Immature natural killer cell (primary cell): ENCODE measurements around the gene TNFRSF8. TPM values are rescaled to one million over a fixed set of nuclear protein-coding genes. Genes with fewer than 3 reads are reported as not detected.
A peak's percentile ranks its signal among the peaks of the same experiment; 100 is the strongest.

Experiments
- DNase-seq, 3 donors: peaks; one replicate each; pipeline ENCODE4 v3.0.0; 2022; ENCODE audit warnings: mixed read lengths in 1 of 3
- H3K27ac Mint-ChIP-seq, 6 donors: one replicate each; pipeline ENCODE4 v1.8.0; 2020; ENCODE audit warnings: mixed read lengths in 6 of 6, mild to moderate bottlenecking in 5 of 6, inconsistent platforms in 4 of 6, moderate library complexity in 3 of 6
- H3K27me3 Mint-ChIP-seq, 3 donors: one replicate each; pipeline ENCODE4 v1.8.0; 2020 to 2021; ENCODE audit warnings: low read depth in 3 of 3, mild to moderate bottlenecking in 3 of 3, mixed read lengths in 3 of 3, moderate library complexity in 3 of 3, inconsistent platforms in 1 of 3
- H3K36me3 Mint-ChIP-seq, 3 donors: one replicate each; pipeline ENCODE4 v1.8.0; 2020; ENCODE audit warnings: mixed read lengths in 3 of 3, inconsistent platforms in 2 of 3, mild to moderate bottlenecking in 2 of 3
- H3K4me1 Mint-ChIP-seq, 2 donors: one replicate each; pipeline ENCODE4 v1.8.0; 2020; ENCODE audit warnings: inconsistent platforms in 2 of 2, mild to moderate bottlenecking in 2 of 2, mixed read lengths in 2 of 2, moderate library complexity in 1 of 2
- H3K4me3 Mint-ChIP-seq, 5 donors: one replicate each; pipeline ENCODE4 v1.8.0; 2020; ENCODE audit warnings: mild to moderate bottlenecking in 5 of 5, mixed read lengths in 5 of 5, inconsistent platforms in 3 of 5, moderate library complexity in 3 of 5
- H3K9me3 Mint-ChIP-seq, 6 donors: one replicate each; pipeline ENCODE4 v1.8.0; 2020; ENCODE audit warnings: mild to moderate bottlenecking in 6 of 6, mixed read lengths in 6 of 6, inconsistent platforms in 4 of 6, moderate library complexity in 3 of 6
- polyA plus RNA-seq, 3 donors: library from polyadenylated mRNA; unstranded; fragments of 300-500 nt; fragmentation: Illumina TruSeq; gene quantifications; one replicate each; pipeline ENCODE4 v1.2.3, GENCODE V29; 2021

TNFRSF8 gene
- polyA plus RNA-seq, 3 donors from 2014 or later: 0.09 TPM; not detected in 2

- Mint-ChIP-seq H3K27ac (peak overlapping the region; percentile 97 to 99 (median 99)), H3K27me3 (peaks cover 7 to 9% (median 8%) of the 10 kb centered on the region in 3 donors), H3K36me3 (no peaks in the 10 kb centered on the region)
Observed at GRCh38 chr1:12151465-12151864, 88.4 kb downstream of the TNFRSF8 start.

GRCh38 chr1:12152113-12152891, 89.2 kb downstream of the TNFRSF8 start:
- Mint-ChIP-seq H3K4me1 (peaks cover 87 to 89% of the 10 kb centered on the region in 2 donors), H3K36me3 (no peaks in the 10 kb centered on the region), H3K27me3 (peaks cover 7 to 10% (median 8%) of the 10 kb centered on the region in 3 donors), H3K4me3 (peak overlapping the region; percentile 54 to 80 (median 72)), H3K27ac (peak overlapping the region; percentile 97 to 99 (median 99)), H3K9me3 (no peaks in the 10 kb centered on the region)
- DNase-seq: no peak

More at GRCh38 chr1:12151465-12151864, 88.4 kb downstream of the TNFRSF8 start:
- H3K4me1 Mint-ChIP-seq: peaks cover 87 to 91% of the 10 kb centered on the region in 2 donors
- H3K4me3 Mint-ChIP-seq: peak overlapping the region; percentile 65 to 81 (median 78)
- H3K9me3 Mint-ChIP-seq: no peaks in the 10 kb centered on the region
- no peak for DNase-seq

GRCh38 chr1:12153181-12153785, 90.2 kb downstream of the TNFRSF8 start:
- peak overlapping the region; percentile 97 to 99 (median 99) for H3K27ac Mint-ChIP-seq
- no peaks in the 10 kb centered on the region for H3K36me3 Mint-ChIP-seq
- H3K27me3 Mint-ChIP-seq: peaks cover 7 to 10% (median 8%) of the 10 kb centered on the region in 3 donors
- H3K9me3 Mint-ChIP-seq: no peaks in the 10 kb centered on the region
- peaks cover 90 to 91% of the 10 kb centered on the region in 2 donors for H3K4me1 Mint-ChIP-seq
- peak overlapping the region; percentile 48 to 73 (median 58) for H3K4me3 Mint-ChIP-seq
- peak; percentile 78 to 81 (median 80) for DNase-seq

GRCh38 chr1:12155328-12155727, 92.2 kb downstream of the TNFRSF8 start:
- Mint-ChIP-seq H3K4me3 (peak overlapping the region in 2 of 5 donors; percentile 0 to 36), H3K36me3 (no peaks in the 10 kb centered on the region), H3K27ac (peak overlapping the region; percentile 74 to 99 (median 86)), H3K4me1 (peaks cover 79 to 86% of the 10 kb centered on the region in 2 donors), H3K9me3 (no peaks in the 10 kb centered on the region), H3K27me3 (peaks cover 5 to 10% (median 8%) of the 10 kb centered on the region in 3 donors)
- DNase-seq: no peak

GRCh38 chr1:12157366-12158231, 94.5 kb downstream of the TNFRSF8 start:
- H3K27me3 Mint-ChIP-seq: peaks cover 8 to 11% (median 9%) of the 10 kb centered on the region in 3 donors
- H3K27ac Mint-ChIP-seq: peak overlapping the region; percentile 67 to 92 (median 89)
- no peaks in the 10 kb centered on the region for H3K9me3 Mint-ChIP-seq
- no peaks in the 10 kb centered on the region for H3K36me3 Mint-ChIP-seq
- peaks cover 79 to 86% of the 10 kb centered on the region in 2 donors for H3K4me1 Mint-ChIP-seq
- H3K4me3 Mint-ChIP-seq: peak overlapping the region; percentile 5 to 83 (median 61)
- peak; percentile 42 to 60 (median 55) for DNase-seq

- Mint-ChIP-seq H3K27ac (peak overlapping the region; percentile 57 to 92 (median 84)), H3K36me3 (no peaks in the 10 kb centered on the region), H3K4me3 (peak overlapping the region in 2 of 5 donors; percentile 51), H3K27me3 (peaks cover 5 to 7% (median 6%) of the 10 kb centered on the region in 3 donors), H3K9me3 (no peaks in the 10 kb centered on the region), H3K4me1 (peaks cover 79 to 86% of the 10 kb centered on the region in 2 donors)
- DNase-seq: no peak
Observed at GRCh38 chr1:12158357-12159092, 95.4 kb downstream of the TNFRSF8 start.

- Mint-ChIP-seq H3K36me3 (no peaks in the 10 kb centered on the region), H3K4me3 (peak overlapping the region in 3 of 5 donors; percentile 45 to 70 (median 58)), H3K4me1 (peaks cover 85 to 94% of the 10 kb centered on the region in 2 donors), H3K27me3 (peaks cover 3 to 9% (median 4%) of the 10 kb centered on the region in 3 donors), H3K9me3 (no peaks in the 10 kb centered on the region), H3K27ac (peak overlapping the region; percentile 68 to 93 (median 82))
- DNase-seq: no peak
Observed at GRCh38 chr1:12159816-12160215, 96.7 kb downstream of the TNFRSF8 start.

- Mint-ChIP-seq H3K4me3 (peak overlapping the region; percentile 60 to 80 (median 73)), H3K9me3 (no peaks in the 10 kb centered on the region), H3K27ac (peak overlapping the region; percentile 93 to 97 (median 95)), H3K4me1 (peaks cover 79 to 86% of the 10 kb centered on the region in 2 donors), H3K27me3 (peaks cover 3 to 11% (median 3%) of the 10 kb centered on the region in 3 donors), H3K36me3 (no peaks in the 10 kb centered on the region)
- no peak for DNase-seq
Observed at GRCh38 chr1:12161324-12161661, 98.2 kb downstream of the TNFRSF8 start.

- H3K36me3 Mint-ChIP-seq: no peaks in the 10 kb centered on the region
- H3K27me3 Mint-ChIP-seq: peaks cover 3 to 9% (median 3%) of the 10 kb centered on the region in 3 donors
Observed at GRCh38 chr1:12161662-12162458, 98.8 kb downstream of the TNFRSF8 start.

GRCh38 chr1:12162459-12163137, 99.5 kb downstream of the TNFRSF8 start:
- Mint-ChIP-seq H3K4me3 (peak overlapping the region; percentile 60 to 80 (median 73)), H3K36me3 (peaks cover 0 to 2% (median 2%) of the 10 kb centered on the region in 3 donors), H3K27ac (peak overlapping the region; percentile 93 to 97 (median 95)), H3K27me3 (peaks cover 5 to 11% (median 6%) of the 10 kb centered on the region in 3 donors), H3K9me3 (no peaks in the 10 kb centered on the region), H3K4me1 (peaks cover 72 to 79% of the 10 kb centered on the region in 2 donors)
- no peak for DNase-seq

More at GRCh38 chr1:12161662-12162458, 98.8 kb downstream of the TNFRSF8 start:
- Mint-ChIP-seq H3K27ac (peak overlapping the region; percentile 93 to 97 (median 95)), H3K4me3 (peak overlapping the region; percentile 60 to 80 (median 73)), H3K9me3 (no peaks in the 10 kb centered on the region), H3K4me1 (peaks cover 78 to 83% of the 10 kb centered on the region in 2 donors)
- peak; percentile 86 to 87 (median 87) for DNase-seq

GRCh38 chr1:12163210-12163609, 100.1 kb downstream of the TNFRSF8 start:
- H3K27me3 Mint-ChIP-seq: peaks cover 11 to 16% (median 11%) of the 10 kb centered on the region in 3 donors
- H3K4me1 Mint-ChIP-seq: peaks cover 72 to 79% of the 10 kb centered on the region in 2 donors
- no peaks in the 10 kb centered on the region for H3K9me3 Mint-ChIP-seq
- no peak for DNase-seq
- peak overlapping the region; percentile 93 to 97 (median 95) for H3K27ac Mint-ChIP-seq
- H3K4me3 Mint-ChIP-seq: peak overlapping the region in 4 of 5 donors; percentile 21 to 80 (median 60)
- peaks cover 0 to 7% (median 5%) of the 10 kb centered on the region in 3 donors for H3K36me3 Mint-ChIP-seq
